ENCODE data around the gene VWA3B.

VWA3B gene

DNA sequence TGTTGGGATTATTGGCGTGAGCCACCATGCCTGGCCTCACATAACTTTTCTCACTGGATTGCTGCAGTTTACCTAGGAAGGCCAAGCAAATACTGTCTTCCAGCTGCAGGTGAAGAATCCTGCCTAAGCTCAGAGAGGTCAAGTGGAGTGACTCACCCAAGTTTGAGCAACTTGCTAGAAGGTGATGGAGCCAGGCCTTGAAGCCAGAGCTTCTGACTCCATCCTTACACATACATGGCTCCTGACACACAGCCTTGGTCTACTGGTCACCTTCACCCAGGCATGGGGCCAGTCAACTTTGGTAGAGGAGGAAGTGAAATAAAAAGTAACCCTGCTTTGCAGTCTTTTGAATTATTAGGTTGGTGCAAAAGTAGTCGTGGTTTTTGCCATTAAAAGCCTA is 93.5 kb downstream of the VWA3B start:
- no peak for FAIRE-seq

DNA sequence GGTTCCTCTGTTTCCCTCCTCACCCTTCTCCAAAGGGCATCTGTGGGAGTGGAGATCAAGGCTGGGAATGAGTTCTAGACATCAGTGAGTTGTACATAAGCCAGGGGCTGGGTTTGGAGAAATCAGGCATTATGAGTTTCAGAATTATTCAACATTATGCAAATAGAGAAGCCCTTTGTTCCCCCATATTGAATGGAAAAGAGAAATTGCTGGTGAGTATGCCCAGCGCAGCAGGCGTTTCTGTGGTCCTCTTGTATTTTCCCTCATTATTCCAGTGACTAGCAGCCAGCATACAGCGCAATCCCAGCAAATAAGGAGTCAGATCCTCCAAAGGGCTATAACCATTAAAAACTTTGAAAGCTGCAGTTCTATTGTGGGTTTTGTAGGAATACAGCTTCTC is 94.4 kb downstream of the VWA3B start:
- FAIRE-seq: no peak

GRCh38 chr2:98185801-98186200 is 98.8 kb downstream of the VWA3B start:
- no peak for FAIRE-seq

- FAIRE-seq: no peak
Measured at GRCh38 chr2:98187194-98187593, 100.2 kb downstream of the VWA3B start.

DNA sequence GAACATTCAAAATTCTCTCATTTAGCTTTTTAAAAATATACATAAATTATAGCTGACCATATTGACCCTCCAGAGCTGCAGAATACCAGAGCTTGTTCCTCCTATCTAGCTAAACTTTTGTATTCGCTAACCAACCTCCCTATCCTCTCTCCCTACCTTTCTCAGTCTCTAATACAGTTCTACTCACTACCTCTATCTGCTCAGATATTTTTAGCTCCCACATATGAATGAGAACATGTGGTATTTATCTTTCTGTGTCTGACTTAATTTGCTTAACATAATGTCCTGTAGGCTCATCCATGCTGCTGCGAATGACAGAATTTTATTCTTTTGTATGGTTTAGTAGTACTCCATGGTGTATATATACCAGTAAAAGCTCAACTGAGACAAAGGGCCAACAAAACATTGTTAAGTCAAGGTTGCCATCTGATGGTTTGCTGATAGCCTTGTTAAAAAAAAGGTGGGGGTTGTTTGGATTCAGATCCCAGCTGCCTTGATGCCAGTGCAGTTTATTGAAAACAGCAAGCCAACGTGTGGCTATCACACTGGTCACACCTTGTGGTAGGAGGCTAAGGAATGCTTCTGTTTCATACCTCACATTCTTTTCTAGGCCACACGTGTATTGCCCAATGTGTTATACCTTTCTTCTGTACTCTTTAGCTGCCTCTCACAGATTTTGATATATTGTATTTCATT is 101.5 kb downstream of the VWA3B start:
- no peak for FAIRE-seq

DNA sequence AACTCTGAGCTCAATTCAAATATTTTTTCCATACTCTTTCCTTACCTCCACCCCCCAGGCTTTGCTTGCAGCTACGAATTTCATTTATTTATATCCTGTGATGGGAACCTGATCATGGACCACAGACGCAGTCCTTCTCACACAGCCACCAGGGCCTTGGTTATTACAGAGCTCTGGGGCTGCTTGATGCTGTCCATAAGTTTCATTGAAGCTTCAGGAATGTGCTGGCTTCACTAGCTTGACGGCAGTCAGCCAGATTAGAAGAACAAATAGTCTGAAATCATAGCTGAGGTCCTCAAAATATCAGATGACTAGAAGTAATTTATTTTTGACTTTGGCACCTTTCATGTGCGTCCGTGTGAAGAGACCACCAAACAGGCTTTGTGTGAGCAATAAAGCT is 104.9 kb downstream of the VWA3B start:
- FAIRE-seq: no peak

DNA sequence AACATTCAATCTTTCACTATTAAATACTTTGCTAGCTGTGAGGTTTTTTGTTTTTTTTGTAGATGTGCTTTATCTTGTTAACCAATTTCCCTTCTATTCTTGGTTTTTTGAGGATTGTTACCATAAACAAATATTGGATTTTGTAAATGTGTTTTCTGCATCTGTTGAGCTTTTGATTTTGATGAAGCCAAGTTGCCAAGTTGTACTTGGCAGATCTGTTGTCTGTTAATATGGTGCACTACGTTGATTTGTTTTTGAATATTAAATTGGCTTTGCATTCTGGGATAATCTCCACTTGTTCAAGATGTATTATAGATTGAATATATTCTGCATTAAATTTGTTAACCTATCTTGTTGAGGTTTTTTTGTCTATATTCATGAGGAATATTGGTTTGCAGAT is 114.6 kb downstream of the VWA3B start:
- no peak for FAIRE-seq

DNA sequence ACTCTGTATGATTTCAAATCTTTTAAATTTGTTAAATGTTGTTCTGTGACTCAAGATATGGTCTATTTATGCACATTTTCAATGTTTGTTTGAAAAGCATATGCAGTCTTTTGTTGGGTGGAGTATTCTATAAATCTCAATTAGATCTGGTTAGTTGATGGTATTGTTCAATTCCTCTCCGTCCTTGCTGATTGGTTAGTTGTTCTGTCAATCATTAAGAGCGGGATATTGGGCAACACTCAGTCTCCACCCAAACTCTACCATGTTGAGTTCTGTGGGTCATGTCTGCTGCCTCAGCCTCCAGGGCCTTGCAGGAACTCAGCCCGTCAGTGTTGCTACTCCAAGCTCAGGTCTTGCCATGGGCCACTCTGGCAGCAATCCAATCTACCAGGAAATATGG is 118.9 kb downstream of the VWA3B start:
- no peak for FAIRE-seq

DNA sequence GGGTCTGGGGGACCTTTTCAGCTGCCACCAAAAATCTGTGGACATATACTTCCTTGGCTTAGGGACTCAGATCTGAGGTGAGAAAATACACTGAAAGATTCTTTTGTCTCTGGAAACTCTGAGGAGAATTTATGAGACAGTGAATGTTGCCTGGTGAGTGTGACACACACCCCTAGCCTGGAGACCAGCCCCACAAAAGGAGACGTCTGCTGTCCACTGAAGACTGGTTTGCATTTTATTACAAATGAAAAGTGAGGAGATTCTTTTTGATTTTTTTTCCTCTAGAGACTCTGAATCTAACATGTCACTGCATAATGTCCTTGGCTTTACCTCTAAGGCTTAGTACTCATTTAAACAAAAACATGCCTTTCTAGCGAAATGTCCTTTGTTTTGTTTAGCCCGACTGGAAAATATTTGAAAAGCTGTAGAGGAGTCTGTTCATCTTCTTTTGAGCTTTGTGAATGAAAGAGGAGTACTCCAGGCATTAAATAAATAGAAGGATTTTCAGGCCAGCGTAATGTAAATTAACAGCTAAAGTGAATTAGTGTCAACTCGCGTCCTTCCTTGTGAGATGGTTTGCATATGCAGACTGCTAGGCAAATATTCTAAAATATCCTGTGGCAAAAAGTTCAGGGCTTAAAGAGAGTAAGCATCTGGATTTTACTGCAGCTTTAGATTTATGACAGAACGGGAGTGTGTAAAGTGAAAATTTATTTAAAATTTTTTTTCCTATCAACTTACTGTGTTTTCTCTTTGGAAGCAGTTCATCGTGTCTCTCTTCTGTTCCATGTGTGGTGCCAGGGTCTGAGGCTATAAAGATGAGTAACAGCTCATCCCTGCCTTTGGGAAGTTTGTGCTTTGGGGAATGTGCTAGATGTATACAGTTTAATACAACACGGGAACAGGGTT is 125.4 kb downstream of the VWA3B start:
- no peak for FAIRE-seq

GRCh38 chr2:98216616-98217015 is 129.6 kb downstream of the VWA3B start:
- FAIRE-seq: no peak

- FAIRE-seq: no peak
Measured at GRCh38 chr2:98219152-98219551, 132.2 kb downstream of the VWA3B start.

GRCh38 chr2:98233941-98234340 is 147.0 kb downstream of the VWA3B start:
- FAIRE-seq: no peak

DNA sequence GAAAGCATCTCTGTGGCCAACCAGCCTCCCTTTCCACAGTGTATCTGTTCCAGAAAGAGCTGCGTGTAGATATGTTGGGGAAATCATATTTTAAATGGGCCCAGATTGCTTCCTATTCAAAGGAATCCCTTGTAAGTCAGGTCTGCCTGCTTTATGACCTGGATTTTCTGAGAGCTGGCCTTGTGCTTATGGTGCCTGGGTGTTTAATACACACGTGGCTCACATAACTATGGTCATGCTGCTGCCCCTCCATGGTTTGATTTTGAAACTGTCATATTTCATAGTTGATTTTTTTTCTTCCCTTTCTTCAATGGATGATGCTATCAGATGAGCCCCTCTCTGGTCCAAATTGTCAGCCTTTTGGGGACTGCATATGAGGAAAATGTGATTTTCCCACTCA is 147.8 kb downstream of the VWA3B start:
- no peak for FAIRE-seq

DNA sequence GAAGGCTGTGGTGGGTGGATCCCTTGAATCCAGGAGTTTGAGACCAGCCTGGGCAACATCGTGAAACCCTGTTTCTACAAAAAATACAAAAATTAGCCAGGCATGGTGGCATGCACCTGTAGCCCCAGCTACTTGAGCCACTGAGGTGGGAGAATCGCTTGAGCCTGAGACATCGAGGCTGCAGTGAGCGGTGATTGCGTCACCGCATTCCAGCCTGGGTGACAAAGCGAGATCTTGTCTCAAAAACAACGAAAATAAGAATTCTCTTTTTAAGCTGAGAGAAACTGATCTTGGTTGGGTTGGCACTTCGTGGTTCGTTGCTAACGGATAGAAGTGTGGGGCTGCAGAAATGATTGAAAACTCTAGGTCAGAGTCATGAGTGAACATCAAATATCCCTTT is 150.0 kb downstream of the VWA3B start:
- no peak for FAIRE-seq

DNA sequence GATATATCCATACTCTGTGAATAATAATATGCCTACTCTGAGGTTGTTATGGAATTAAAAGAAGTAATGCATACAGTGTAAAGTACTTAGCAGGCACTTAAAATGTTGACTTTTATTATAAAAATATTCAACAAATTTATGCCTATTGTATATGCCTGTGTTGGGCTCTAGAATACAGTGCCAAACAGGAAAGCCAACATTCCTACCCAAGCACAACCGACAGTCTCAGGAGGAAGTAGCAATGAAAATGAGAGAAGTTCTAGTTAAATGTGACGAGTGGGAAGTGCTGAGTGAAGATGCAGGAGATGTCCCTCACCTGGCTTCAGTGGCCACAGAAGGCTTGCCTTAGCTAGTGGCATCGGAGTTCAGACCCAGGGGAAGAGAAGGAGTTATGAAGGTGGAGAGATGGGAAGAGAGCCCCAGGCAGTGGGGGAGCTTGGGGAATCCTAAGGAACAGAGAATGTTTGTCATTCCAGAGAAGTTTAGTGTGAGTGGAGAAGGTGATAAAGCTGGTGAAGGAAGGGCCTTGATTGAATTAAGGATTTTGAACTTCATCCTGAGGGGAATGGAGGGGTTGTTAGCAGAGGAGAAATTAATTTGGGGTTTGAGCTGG is 153.9 kb downstream of the VWA3B start:
- no peak for FAIRE-seq

DNA sequence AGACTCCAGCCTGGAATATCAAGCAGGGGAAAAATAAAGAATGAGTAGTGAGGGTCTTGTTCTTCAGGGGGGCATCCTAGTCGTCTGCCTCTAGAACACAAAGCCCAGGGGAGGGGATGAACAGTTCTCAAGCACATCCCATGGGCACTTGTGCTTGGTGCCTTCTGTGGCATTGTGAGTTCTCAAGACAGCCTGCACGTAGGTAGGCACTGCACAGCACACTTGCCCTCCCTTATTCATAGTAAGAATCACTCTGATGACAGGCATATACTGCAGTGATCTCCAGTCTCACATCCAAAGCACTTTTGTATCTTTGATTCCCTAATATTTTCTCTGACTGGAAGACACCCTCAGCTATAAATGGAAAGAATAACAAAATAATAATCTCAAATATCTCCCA is 154.6 kb downstream of the VWA3B start:
- FAIRE-seq: no peak

DNA sequence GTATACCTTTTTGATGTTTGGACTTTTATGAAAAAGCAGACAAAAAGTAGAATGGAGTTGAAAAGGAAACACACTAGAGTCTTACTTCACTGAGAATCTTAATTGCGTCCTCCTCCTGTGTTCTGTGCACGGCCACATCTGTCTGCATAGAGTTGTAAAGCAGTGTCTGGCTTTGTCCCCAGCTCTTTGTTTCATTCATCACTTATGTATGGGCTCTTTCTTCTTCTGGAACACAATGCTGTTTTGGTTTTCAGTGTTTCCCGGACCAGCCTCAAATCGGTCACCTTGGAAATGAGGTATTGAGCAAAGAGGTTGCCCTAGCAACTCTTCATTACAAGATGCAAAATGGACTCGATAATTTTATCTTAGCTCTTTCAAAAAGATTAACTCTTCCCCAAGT is 155.0 kb downstream of the VWA3B start:
- no peak for FAIRE-seq

GRCh38 chr2:98245491-98245890 is 158.5 kb downstream of the VWA3B start:
- no peak for FAIRE-seq

DNA sequence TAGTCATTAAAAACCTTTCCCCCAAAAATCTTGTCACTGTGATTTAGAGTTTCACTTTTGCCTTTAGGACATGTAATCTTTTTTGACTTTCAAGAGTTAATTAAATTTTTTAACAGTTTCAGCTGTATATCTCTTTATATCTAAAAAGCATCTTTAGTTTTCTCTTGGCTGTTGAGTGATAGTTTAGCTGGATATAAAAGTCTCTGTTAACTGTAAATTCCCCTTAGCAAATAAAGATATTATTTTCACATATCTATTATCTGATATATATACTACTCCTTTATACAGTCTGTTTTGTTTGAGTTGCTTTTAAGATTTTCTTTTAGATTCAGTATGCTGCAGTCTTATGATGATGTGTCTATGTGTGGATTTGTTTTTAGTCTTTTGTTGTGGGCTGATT is 160.4 kb downstream of the VWA3B start:
- no peak for FAIRE-seq

DNA sequence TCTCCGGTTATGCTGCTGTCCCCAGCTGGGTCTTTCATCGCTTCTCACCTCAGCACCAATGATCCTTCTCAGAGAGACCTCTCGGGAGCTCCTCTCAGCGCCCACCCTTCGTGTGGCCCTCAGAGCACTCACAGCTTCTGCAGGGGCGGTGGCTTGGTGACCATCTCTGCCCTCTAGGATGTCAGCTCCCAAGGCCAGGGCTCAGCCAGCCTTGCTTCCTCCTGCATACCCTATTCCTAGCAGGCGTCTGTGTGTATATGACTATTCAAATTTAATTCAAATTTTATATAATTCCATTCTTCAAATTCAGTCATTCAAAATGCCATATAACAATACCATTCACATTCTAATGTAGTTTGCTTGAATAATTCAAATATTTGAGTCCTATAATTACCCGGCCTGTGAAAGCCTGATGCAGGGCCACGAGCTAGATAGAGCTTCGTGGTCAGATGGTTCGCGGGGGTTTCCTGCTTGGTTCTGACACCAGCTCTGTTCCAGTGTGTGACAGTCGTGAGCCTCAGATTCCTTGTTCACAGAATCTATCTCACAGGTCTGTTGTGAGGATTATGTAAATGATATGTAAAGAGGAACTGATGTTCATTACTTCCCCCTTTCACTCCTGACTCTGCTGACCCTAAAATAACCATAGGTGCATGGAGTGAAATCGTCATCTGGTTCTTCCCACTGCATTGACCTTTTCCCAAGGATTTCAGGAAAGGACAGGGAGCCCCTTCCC is 165.2 kb downstream of the VWA3B start:
- FAIRE-seq: no peak

- FAIRE-seq: no peak
Measured at GRCh38 chr2:98253461-98254070, 166.6 kb downstream of the VWA3B start.

DNA sequence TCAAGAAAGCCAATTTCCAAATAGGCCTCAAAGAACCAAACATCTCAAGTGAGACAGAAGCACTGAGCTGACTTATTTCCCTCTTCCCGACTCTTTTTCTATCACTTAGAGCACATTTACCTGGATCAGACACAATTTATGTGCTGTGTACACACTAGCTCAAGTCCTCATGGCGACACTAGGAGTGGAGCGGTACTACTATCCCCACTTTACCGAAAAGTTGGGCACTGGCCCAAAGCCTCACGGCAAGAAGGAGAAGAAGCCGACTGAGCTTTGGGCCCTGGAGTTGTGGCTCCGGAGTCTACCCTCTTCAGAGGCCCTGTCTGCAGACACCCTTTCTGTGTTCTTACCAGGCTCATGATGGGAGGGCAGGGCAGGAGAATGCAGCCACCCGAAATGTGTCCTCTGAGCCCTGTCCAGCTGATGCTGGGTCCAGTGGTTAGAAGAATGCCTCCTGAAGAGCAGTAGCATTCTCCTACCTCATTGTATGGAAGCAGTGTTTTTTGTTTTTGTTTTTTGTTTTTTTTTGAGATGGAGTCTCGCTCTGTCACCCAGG is 167.6 kb downstream of the VWA3B start:
- FAIRE-seq: no peak

DNA sequence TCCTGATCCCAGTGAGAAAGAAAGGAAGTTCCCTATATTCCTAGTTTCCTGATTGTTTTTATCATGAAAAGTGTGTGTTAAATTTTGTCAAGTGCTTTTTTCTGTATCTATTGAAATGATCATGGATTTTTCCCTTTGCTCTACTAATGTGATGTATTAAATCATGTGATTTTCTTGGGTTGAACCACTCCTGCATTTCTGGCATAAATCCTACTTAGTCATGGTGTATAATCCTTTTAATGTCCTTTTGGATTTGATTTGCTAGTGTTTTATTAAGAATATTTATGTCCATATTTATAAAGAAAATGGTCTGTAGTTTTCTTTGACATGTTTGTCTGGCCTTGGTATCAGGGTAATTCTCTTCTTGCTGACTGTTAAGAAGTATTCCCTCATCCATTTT is 171.9 kb downstream of the VWA3B start:
- FAIRE-seq: no peak
